DMS79 treated with DMSO at 0.1 percent for 48 hours (cell line): ENCODE data around the gene OAF.
A peak's percentile ranks its signal among the peaks of the same experiment; 100 is the strongest.

Experiments
- DNase-seq: peaks from one replicate; lab custom pipeline; 2025; lab: John Stamatoyannopoulos, UW

The OAF gene

GRCh38 chr11:120222916-120223315 lies 12.1 kb downstream of the OAF start:
- no peak for DNase-seq

GRCh38 chr11:120223793-120224192 lies 13.0 kb downstream of the OAF start:
- no peak for DNase-seq

GRCh38 chr11:120224361-120224760 lies 13.5 kb downstream of the OAF start:
- no peak for DNase-seq

- no peak for DNase-seq
Measured at GRCh38 chr11:120224972-120225909, 14.4 kb downstream of the OAF start.

GRCh38 chr11:120226242-120226641 lies 15.4 kb downstream of the OAF start:
- DNase-seq, result no peak

- DNase-seq, result no peak
Measured at GRCh38 chr11:120226714-120227113, 15.9 kb downstream of the OAF start.

- DNase-seq, result no peak
Measured at GRCh38 chr11:120227228-120227852, 16.5 kb downstream of the OAF start.

- no peak for DNase-seq
Measured at GRCh38 chr11:120228794-120229384, 18.1 kb downstream of the OAF start.

- peak; percentile 24 for DNase-seq
Measured at GRCh38 chr11:120229451-120230424, 18.9 kb downstream of the OAF start.

- no peak for DNase-seq
Measured at GRCh38 chr11:120230433-120231071, 19.7 kb downstream of the OAF start.

GRCh38 chr11:120231963-120232362 lies 21.1 kb downstream of the OAF start:
- no peak for DNase-seq

- DNase-seq, result no peak
Measured at GRCh38 chr11:120233207-120233803, 22.5 kb downstream of the OAF start.

- DNase-seq, result peak; percentile 77
Measured at GRCh38 chr11:120235024-120235628, 24.3 kb downstream of the OAF start.

GRCh38 chr11:120236169-120237107 lies 25.6 kb downstream of the OAF start:
- DNase-seq, result no peak

GRCh38 chr11:120238968-120239620 lies 28.3 kb downstream of the OAF start:
- DNase-seq, result no peak

- peak; percentile 70 for DNase-seq
Measured at GRCh38 chr11:120239713-120240640, 29.1 kb downstream of the OAF start, which contains the start of gene POU2F3. Gene POU2F3, plus strand, starts transcription at chr11:120240140. Its CDS starts 204 bp downstream, at chr11:120240344.

GRCh38 chr11:120240866-120241265 lies 30.0 kb downstream of the OAF start:
- DNase-seq, result no peak
